DND-41 (cell line): Measurements from ENCODE around the gene DNTT.

Experiments
- EZH2 ChIP-seq: IDR thresholded peaks from 3 replicates; pipeline ENCODE4 v1.6.1; 2012; ENCODE audit warnings: borderline replicate concordance, low read depth, mild to moderate bottlenecking, moderate library complexity, low read length, inconsistent platforms; ENCODE audit not compliant: severe bottlenecking
- TF ChIP-seq, protein P1 (sequence below): IDR thresholded peaks from 2 replicates; pipeline ENCODE4 v1.5.1; 2012; ENCODE audit warnings: borderline replicate concordance, low read length, moderate library complexity, mild to moderate bottlenecking; ENCODE audit not compliant: poor library complexity, severe bottlenecking; ENCODE audit errors: extremely low read depth

DNA sequence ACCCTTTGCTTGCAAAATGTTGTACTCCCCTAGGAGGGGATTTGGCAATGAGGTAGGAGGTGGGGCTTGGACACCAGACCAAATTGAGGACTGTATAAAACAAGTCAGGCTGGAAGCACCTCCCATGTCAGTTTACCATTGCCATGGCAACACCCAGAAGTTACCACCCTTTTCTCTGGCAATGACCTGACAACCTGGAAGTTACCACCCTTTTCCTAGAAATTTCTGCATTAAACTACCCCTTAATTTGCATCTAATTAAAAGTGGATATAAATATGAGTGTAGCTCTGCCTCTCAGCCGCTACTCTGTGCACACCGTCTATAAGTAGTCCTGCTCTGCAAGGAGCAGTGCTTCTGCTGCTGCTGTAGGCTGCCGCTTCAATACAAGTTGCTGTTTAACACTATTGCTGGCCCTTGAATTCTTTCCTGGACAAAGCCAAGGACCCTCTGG is 25.0 kb upstream of the DNTT start:
- TF ChIP-seq EZH2, result no peak
- TF ChIP-seq, protein P1, sequence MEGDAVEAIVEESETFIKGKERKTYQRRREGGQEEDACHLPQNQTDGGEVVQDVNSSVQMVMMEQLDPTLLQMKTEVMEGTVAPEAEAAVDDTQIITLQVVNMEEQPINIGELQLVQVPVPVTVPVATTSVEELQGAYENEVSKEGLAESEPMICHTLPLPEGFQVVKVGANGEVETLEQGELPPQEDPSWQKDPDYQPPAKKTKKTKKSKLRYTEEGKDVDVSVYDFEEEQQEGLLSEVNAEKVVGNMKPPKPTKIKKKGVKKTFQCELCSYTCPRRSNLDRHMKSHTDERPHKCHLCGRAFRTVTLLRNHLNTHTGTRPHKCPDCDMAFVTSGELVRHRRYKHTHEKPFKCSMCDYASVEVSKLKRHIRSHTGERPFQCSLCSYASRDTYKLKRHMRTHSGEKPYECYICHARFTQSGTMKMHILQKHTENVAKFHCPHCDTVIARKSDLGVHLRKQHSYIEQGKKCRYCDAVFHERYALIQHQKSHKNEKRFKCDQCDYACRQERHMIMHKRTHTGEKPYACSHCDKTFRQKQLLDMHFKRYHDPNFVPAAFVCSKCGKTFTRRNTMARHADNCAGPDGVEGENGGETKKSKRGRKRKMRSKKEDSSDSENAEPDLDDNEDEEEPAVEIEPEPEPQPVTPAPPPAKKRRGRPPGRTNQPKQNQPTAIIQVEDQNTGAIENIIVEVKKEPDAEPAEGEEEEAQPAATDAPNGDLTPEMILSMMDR, result no peak
